Pancreas (tissue), 10 donors: Measurements from ENCODE around the gene ASB8. TPM values are rescaled to one million over a fixed set of nuclear protein-coding genes. Genes with fewer than 3 reads are reported as not detected.

Experiments
- ATAC-seq, 4 donors: fragments of 200-7000 bp; cut with Tn5 transposase; one replicate each; pipeline versions ENCODE4 v1.8.0 to v1.9.1; 2020; ENCODE audit warnings: mild to moderate bottlenecking in 4 of 4, moderate library complexity in 4 of 4
- DNase-seq, 6 donors: peaks; one replicate each; pipeline ENCODE4 v3.0.0-alpha.2; 2020
- FAIRE-seq: peaks from 2 replicates; lab custom pipeline; 2012; peaks lifted over from hg19 to GRCh38; lab: Jason Lieb, UNC
- H3K27ac ChIP-seq, 4 donors: fragments of 200-600 bp; sonication (generic); 1 replicate in 3 of 4; 2 replicates in 1 of 4; pipeline versions ENCODE4 v1.5.0 to v1.8.0; 2020
- H3K27me3 ChIP-seq, 4 donors: fragments of 200-600 bp; one replicate each; pipeline ENCODE4 v1.8.0; 2021
- H3K36me3 ChIP-seq, 3 donors: fragments of 200-600 bp; sonication (generic) in 1 of 3; one replicate each; pipeline versions ENCODE4 v1.5.0 to v1.8.0; 2020 to 2021
- H3K4me1 ChIP-seq, 3 donors: fragments of 200-600 bp; one replicate each; pipeline ENCODE4 v1.8.0; 2021
- H3K4me3 ChIP-seq, 4 donors: fragments of 200-600 bp; sonication (generic) in 2 of 4; one replicate each; pipeline versions ENCODE4 v1.5.0 to v1.8.0; 2020 to 2021
- H3K9me3 ChIP-seq, 4 donors: fragments of 200-600 bp; one replicate each; pipeline ENCODE4 v1.8.0; 2021
- WGBS, 2 donors: extraction: QIAGEN DNeasy Blood & Tissue Kit; methylation state at CpG; one replicate each; pipeline ENCODE4 v1.1.7; 2013; 5-methylcytosine and 5-hydroxymethylcytosine counted together
- intact Hi-C, 3 donors: fragments of 100-400 bp; cut with DNase I; formaldehyde crosslinking; loops; one replicate each; pipeline versions ENCODE4 v1.11.1 to v1.14.2; 2022
- polyA plus RNA-seq, 2 donors: library from polyadenylated mRNA; stranded (reverse); fragments of 200-250 nt; gene quantifications; one replicate each; pipeline ENCODE4 v1.2.3, GENCODE V29; 2013
- total RNA-seq, 6 donors: library from RNA; stranded (reverse); fragmentation: NEBNext Ultra II Directional in 4 of 6; extraction: Animal tissue kit (Norgen Biotek cat#: 25700) in 4 of 6; gene quantifications; one replicate each; pipeline versions ENCODE4 v1.2.1 to v1.2.4, GENCODE V29; 2021 to 2023
- TF ChIP-seq, protein P1 (sequence below), 4 donors: fragments of 200-600 bp; sonication (generic) in 3 of 4; IDR thresholded peaks; one replicate each; pipeline versions ENCODE4 v1.5.0 to v1.8.0; 2021; ENCODE audit warnings: antibody characterized with exemption in 4 of 4
- donor health status: healthy with polysubstance abuse.
- donor health status: DM: no; HTN: no; CAD: no; lungs with moderate emphysema.
- donor health status: DM: no; HTN: no; CAD: no.
- donor health status: control.
- donor health status: control.
- donor health status: Bipolar disorder and iron deficiency.
- donor health status: DM: yes; HTN: yes; CAD: no.
- donor health status: DM: no; HTN: no; CAD: no.
- donor health status: DM: no; HTN: no; CAD: no.
- donor health status: DM: yes; HTN: yes; CAD: no.

ASB8 gene
- total and polyA plus RNA-seq, 8 donors = 8.1 to 27.6 (median 19.4) TPM

GRCh38 chr12:48122065-48122834 is 35.1 kb downstream of the ASB8 start:
- peaks cover 0 to 8% (median 0%) of the 10 kb centered on the region in 3 donors for H3K4me1 ChIP-seq
- no peaks in the 10 kb centered on the region for H3K36me3 ChIP-seq
- no peak overlapping the region for H3K4me3 ChIP-seq
- H3K9me3 ChIP-seq = no peaks in the 10 kb centered on the region
- ATAC-seq (no peak), FAIRE-seq (no peak), DNase-seq (no peak)
- 73 to 87% methylated on average over 2 of the region's 2 CpGs for WGBS, 2 donors
- intact Hi-C loops = no loop called here
- no peak overlapping the region for H3K27ac ChIP-seq
- TF ChIP-seq, protein P1, sequence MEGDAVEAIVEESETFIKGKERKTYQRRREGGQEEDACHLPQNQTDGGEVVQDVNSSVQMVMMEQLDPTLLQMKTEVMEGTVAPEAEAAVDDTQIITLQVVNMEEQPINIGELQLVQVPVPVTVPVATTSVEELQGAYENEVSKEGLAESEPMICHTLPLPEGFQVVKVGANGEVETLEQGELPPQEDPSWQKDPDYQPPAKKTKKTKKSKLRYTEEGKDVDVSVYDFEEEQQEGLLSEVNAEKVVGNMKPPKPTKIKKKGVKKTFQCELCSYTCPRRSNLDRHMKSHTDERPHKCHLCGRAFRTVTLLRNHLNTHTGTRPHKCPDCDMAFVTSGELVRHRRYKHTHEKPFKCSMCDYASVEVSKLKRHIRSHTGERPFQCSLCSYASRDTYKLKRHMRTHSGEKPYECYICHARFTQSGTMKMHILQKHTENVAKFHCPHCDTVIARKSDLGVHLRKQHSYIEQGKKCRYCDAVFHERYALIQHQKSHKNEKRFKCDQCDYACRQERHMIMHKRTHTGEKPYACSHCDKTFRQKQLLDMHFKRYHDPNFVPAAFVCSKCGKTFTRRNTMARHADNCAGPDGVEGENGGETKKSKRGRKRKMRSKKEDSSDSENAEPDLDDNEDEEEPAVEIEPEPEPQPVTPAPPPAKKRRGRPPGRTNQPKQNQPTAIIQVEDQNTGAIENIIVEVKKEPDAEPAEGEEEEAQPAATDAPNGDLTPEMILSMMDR (IDR thresholded peaks at IDR 0.05) = no peak
- H3K27me3 ChIP-seq = no peaks in the 10 kb centered on the region

- Histone ChIP-seq H3K27me3 (no peaks in the 10 kb centered on the region), H3K4me3 (no peak overlapping the region), H3K9me3 (no peaks in the 10 kb centered on the region), H3K36me3 (no peaks in the 10 kb centered on the region), H3K4me1 (peaks cover 0 to 8% (median 0%) of the 10 kb centered on the region in 3 donors), H3K27ac (no peak overlapping the region)
- intact Hi-C loops = no loop called here
- DNase-seq (no peak), ATAC-seq (no peak), FAIRE-seq (no peak)
- TF ChIP-seq, protein P1 (IDR thresholded peaks at IDR 0.05) = no peak
- WGBS, 2 donors = 92 to 100% methylated on average over 1 of the region's 1 CpG
These were observed 35.8 kb downstream of the ASB8 start for GRCh38 chr12:48121522-48121921.

GRCh38 chr12:48119834-48120195 is 37.5 kb downstream of the ASB8 start:
- Histone ChIP-seq H3K4me3 (peak overlapping the region; percentile 9 to 54 (median 41)), H3K9me3 (no peaks in the 10 kb centered on the region), H3K4me1 (peaks cover 0 to 8% (median 0%) of the 10 kb centered on the region in 3 donors), H3K27me3 (no peaks in the 10 kb centered on the region), H3K36me3 (no peaks in the 10 kb centered on the region), H3K27ac (no peak overlapping the region)
- FAIRE-seq (no peak), DNase-seq (no peak), ATAC-seq (peak in 1 of 4 donors; percentile 28)
- 15 to 20% methylated on average over 5 of the region's 5 CpGs for WGBS, 2 donors
- TF ChIP-seq, protein P1 (IDR thresholded peaks at IDR 0.05) = no peak
- intact Hi-C loops = no loop called here

DNA sequence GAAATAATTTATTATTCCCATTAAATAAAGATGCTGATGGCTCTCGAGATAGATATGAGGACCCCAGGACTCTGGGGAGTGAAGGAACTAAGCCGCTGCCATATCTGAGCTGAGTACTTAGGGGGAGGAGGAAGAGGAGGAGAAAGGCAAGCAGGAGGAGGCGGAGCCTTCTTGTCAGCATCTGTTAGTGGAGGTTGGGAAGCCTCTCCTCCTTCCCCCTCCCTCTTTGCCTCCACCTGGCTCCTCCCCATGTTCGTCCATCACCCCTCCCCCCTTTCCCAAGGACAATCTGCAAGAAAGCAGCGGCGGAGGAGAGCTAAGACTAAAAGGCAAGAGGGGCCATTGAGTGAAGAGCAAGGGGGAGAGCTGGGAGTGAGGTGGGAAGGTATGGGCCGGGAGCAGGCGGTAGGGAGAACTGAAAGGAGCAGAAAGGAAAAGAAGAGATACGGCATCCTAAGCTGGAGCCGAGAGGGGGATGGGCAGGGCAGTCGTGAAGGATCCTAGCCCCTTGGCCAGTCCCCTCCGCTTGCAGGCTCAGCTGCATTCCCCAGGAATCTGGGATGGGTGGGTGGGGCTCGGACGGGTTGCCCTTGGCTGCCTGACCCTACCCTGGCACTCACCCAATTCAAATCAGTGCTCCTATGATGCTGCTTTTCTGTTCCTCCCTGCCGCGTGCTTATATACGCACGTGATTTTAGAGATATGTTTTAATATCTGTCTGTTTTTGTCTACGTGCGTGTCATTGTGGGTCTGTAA is 38.1 kb downstream of the ASB8 start, which contains the start of gene PFKM:
Gene PFKM (plus strand): TSS at position 287 of the 756 bp plus-strand sequence. CDS start 3,411 bp downstream, outside the sequence.
- ATAC-seq = peak; percentile 98 to 100 (median 99)
- no peaks in the 10 kb centered on the region for H3K9me3 ChIP-seq
- TF ChIP-seq, protein P1 (IDR thresholded peaks at IDR 0.05) = no peak
- intact Hi-C loops = no loop called here
- no peak for FAIRE-seq
- H3K36me3 ChIP-seq = no peaks in the 10 kb centered on the region
- peak in 4 of 6 donors; percentile 70 to 83 (median 74) for DNase-seq
- peak within 1 kb of the TSS; percentile 9 to 54 (median 41) for H3K4me3 ChIP-seq
- WGBS, 2 donors = 2% methylated on average over 17 to 20 of the region's 20 CpGs
- H3K27ac ChIP-seq = no peak within 1 kb of the TSS
- H3K27me3 ChIP-seq = no peaks in the 10 kb centered on the region
- peaks cover 0 to 8% (median 0%) of the 10 kb centered on the region in 3 donors for H3K4me1 ChIP-seq
